ENCODE results near the gene FAM200C.
A peak's percentile ranks its signal among the peaks of the same experiment; 100 is the strongest.

Gene FAM200C

GRCh38 chr5:160398806-160399205, 1.0 kb downstream of the FAM200C start:
- TF ChIP-seq FOXA1 (IDR thresholded peaks at IDR 0.05) = no peak
- no peak for TF ChIP-seq HDGF (IDR thresholded peaks at IDR 0.05; ENCODE audit: borderline replicate concordance)
- TF ChIP-seq CTBP1 (IDR thresholded peaks at IDR 0.05; ENCODE audit: borderline replicate concordance) = no peak
- TF ChIP-seq LEF1 (IDR thresholded peaks at IDR 0.05; ENCODE audit: borderline replicate concordance) = no peak
- no peak for TF ChIP-seq ARNT (IDR thresholded peaks at IDR 0.05)
- no peak for TF ChIP-seq TARDBP (IDR thresholded peaks at IDR 0.05)
- no peak for TF ChIP-seq BHLHE40 (IDR thresholded peaks at IDR 0.05; ENCODE audit: borderline replicate concordance)
- no peak for TF ChIP-seq ZNF384 (IDR thresholded peaks at IDR 0.05)
- TF ChIP-seq NFRKB (IDR thresholded peaks at IDR 0.05) = no peak
- no peak for TF ChIP-seq PKNOX1 (IDR thresholded peaks at IDR 0.05)
- no peak for TF ChIP-seq L3MBTL2 (conservative IDR thresholded peaks at IDR 0.05)
- TF ChIP-seq FOXM1 (IDR thresholded peaks at IDR 0.05; ENCODE audit: borderline replicate concordance) = no peak
- TF ChIP-seq SUZ12 (IDR thresholded peaks at IDR 0.05) = no peak
- no peak for TF ChIP-seq SP1 (IDR thresholded peaks at IDR 0.05)
- no peak for TF ChIP-seq ELF4 (IDR thresholded peaks at IDR 0.05)
- TF ChIP-seq FOXK2 (IDR thresholded peaks at IDR 0.05) = no peak
- ChIA-PET CTCF (interaction anchor here (0.6 kb wide), 1 partner anchor 8 kb away, joined by 3 read pairs; no protein-coding TSS in a partner anchor), POLR2A (interaction anchor here (3.0 kb wide), 1 partner anchor 20 kb away, joined by 16 read pairs; the partner anchor contains the start of gene SLU7)
- DNase-seq (ENCODE audit: extremely low spot score) = no peak

GRCh38 chr5:160397492-160397891, 2.4 kb downstream of the FAM200C start:
- no peak for DNase-seq (ENCODE audit: extremely low spot score)
- TF ChIP-seq LEF1 (IDR thresholded peaks at IDR 0.05; ENCODE audit: borderline replicate concordance) (no peak), PKNOX1 (IDR thresholded peaks at IDR 0.05) (peak; percentile 66)
- ChIA-PET CTCF (interaction anchor here (1.3 kb wide), 1 partner anchor 376 kb away, joined by 3 read pairs; no protein-coding TSS in a partner anchor), POLR2A (no interaction called here)

- ChIA-PET POLR2A (interaction anchor here (1.6 to 3.6 kb wide), 2 partner anchors 15 to 24 kb away, joined by 3 to 11 read pairs; partner anchors contain the start of gene SLU7), CTCF (interaction anchor here (0.7 to 2.2 kb wide), 2 partner anchors 373 to 488 kb away, joined by 5 to 8 read pairs; no protein-coding TSS in a partner anchor)
- TF ChIP-seq ZNF384 (IDR thresholded peaks at IDR 0.05) (no peak), HDGF (IDR thresholded peaks at IDR 0.05; ENCODE audit: borderline replicate concordance) (no peak), TARDBP (IDR thresholded peaks at IDR 0.05) (no peak), NFRKB (IDR thresholded peaks at IDR 0.05) (no peak), SP1 (IDR thresholded peaks at IDR 0.05) (no peak), BHLHE40 (IDR thresholded peaks at IDR 0.05; ENCODE audit: borderline replicate concordance) (no peak), FOXM1 (IDR thresholded peaks at IDR 0.05; ENCODE audit: borderline replicate concordance) (no peak), LEF1 (IDR thresholded peaks at IDR 0.05; ENCODE audit: borderline replicate concordance) (no peak), SUZ12 (IDR thresholded peaks at IDR 0.05) (no peak), ARNT (IDR thresholded peaks at IDR 0.05) (no peak), FOXK2 (IDR thresholded peaks at IDR 0.05) (no peak), ELF4 (IDR thresholded peaks at IDR 0.05) (no peak), FOXA1 (IDR thresholded peaks at IDR 0.05) (no peak), PKNOX1 (IDR thresholded peaks at IDR 0.05) (no peak), L3MBTL2 (conservative IDR thresholded peaks at IDR 0.05) (no peak), CTBP1 (IDR thresholded peaks at IDR 0.05; ENCODE audit: borderline replicate concordance) (no peak)
- DNase-seq (ENCODE audit: extremely low spot score) = no peak
Measured at GRCh38 chr5:160395111-160395510, 4.7 kb downstream of the FAM200C start.

GRCh38 chr5:160390787-160391696, 8.8 kb downstream of the FAM200C start:
- CTCF ChIA-PET = interaction anchor here (0.6 to 1.4 kb wide), 12 partner anchors 8 to 369 kb away, joined by 3 to 11 read pairs (median 4); partner anchors contain the start of genes C1QTNF2 and FAM200C
- no peak for DNase-seq (ENCODE audit: extremely low spot score)
- POLR2A ChIA-PET = interaction anchor here (0.6 to 0.7 kb wide), 2 partner anchors 11 to 25 kb away, joined by 3 read pairs; no protein-coding TSS in a partner anchor
- no peak for TF ChIP-seq SP1 (IDR thresholded peaks at IDR 0.05)
- TF ChIP-seq LEF1 (IDR thresholded peaks at IDR 0.05; ENCODE audit: borderline replicate concordance) = no peak
- no peak for TF ChIP-seq BHLHE40 (IDR thresholded peaks at IDR 0.05; ENCODE audit: borderline replicate concordance)
- TF ChIP-seq CTBP1 (IDR thresholded peaks at IDR 0.05; ENCODE audit: borderline replicate concordance) = no peak
- no peak for TF ChIP-seq ZNF384 (IDR thresholded peaks at IDR 0.05)
- no peak for TF ChIP-seq PKNOX1 (IDR thresholded peaks at IDR 0.05)
- no peak for TF ChIP-seq FOXA1 (IDR thresholded peaks at IDR 0.05)
- no peak for TF ChIP-seq HDGF (IDR thresholded peaks at IDR 0.05; ENCODE audit: borderline replicate concordance)
- TF ChIP-seq ELF4 (IDR thresholded peaks at IDR 0.05) = no peak
- TF ChIP-seq ARNT (IDR thresholded peaks at IDR 0.05) = no peak
- TF ChIP-seq L3MBTL2 (conservative IDR thresholded peaks at IDR 0.05) = no peak
- TF ChIP-seq FOXK2 (IDR thresholded peaks at IDR 0.05) = no peak
- TF ChIP-seq NFRKB (IDR thresholded peaks at IDR 0.05) = no peak
- TF ChIP-seq FOXM1 (IDR thresholded peaks at IDR 0.05; ENCODE audit: borderline replicate concordance) = no peak
- TF ChIP-seq SUZ12 (IDR thresholded peaks at IDR 0.05) = no peak

GRCh38 chr5:160387445-160387844, 12.4 kb downstream of the FAM200C start:
- TF ChIP-seq L3MBTL2 (conservative IDR thresholded peaks at IDR 0.05) (no peak), TARDBP (IDR thresholded peaks at IDR 0.05) (no peak), PKNOX1 (IDR thresholded peaks at IDR 0.05) (no peak), FOXK2 (IDR thresholded peaks at IDR 0.05) (no peak), NFRKB (IDR thresholded peaks at IDR 0.05) (no peak), ELF4 (IDR thresholded peaks at IDR 0.05) (no peak), CTBP1 (IDR thresholded peaks at IDR 0.05; ENCODE audit: borderline replicate concordance) (no peak), HDGF (IDR thresholded peaks at IDR 0.05; ENCODE audit: borderline replicate concordance) (no peak), SUZ12 (IDR thresholded peaks at IDR 0.05) (no peak), BHLHE40 (IDR thresholded peaks at IDR 0.05; ENCODE audit: borderline replicate concordance) (no peak), FOXM1 (IDR thresholded peaks at IDR 0.05; ENCODE audit: borderline replicate concordance) (no peak), SP1 (IDR thresholded peaks at IDR 0.05) (no peak), ZNF384 (IDR thresholded peaks at IDR 0.05) (no peak), FOXA1 (IDR thresholded peaks at IDR 0.05) (no peak), LEF1 (IDR thresholded peaks at IDR 0.05; ENCODE audit: borderline replicate concordance) (no peak), ARNT (IDR thresholded peaks at IDR 0.05) (no peak)
- ChIA-PET CTCF (no interaction called here), POLR2A (no interaction called here)
- no peak for DNase-seq (ENCODE audit: extremely low spot score)
